AG08396 (cell line): ENCODE results near the gene KIAA0825.

ENCODE experiments used
- DNase-seq: peaks from one replicate; pipeline ENCODE4 v3.0.0; 2012; ENCODE audit warnings: low spot score, mixed read lengths

KIAA0825 gene

DNA sequence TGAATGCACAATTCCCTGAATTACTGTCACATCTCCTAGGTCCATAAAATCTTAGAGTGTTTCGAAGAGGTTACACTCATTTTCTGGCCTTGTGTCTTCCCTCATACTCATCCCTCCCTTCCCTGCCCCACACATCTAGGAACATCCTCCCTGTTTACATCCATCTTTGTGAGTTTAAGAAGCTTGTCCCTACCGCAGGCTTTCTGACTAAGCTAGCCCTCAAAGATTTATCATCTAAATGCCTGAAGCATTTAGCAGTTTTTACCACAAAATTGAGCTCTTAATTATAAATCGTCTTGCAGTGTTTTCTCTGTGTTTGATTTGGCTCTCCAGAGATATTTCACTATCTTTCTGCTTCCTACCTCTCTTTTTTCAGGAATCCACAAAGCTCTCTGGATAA lies 374.8 kb downstream of the KIAA0825 start:
- DNase-seq: no peak

DNA sequence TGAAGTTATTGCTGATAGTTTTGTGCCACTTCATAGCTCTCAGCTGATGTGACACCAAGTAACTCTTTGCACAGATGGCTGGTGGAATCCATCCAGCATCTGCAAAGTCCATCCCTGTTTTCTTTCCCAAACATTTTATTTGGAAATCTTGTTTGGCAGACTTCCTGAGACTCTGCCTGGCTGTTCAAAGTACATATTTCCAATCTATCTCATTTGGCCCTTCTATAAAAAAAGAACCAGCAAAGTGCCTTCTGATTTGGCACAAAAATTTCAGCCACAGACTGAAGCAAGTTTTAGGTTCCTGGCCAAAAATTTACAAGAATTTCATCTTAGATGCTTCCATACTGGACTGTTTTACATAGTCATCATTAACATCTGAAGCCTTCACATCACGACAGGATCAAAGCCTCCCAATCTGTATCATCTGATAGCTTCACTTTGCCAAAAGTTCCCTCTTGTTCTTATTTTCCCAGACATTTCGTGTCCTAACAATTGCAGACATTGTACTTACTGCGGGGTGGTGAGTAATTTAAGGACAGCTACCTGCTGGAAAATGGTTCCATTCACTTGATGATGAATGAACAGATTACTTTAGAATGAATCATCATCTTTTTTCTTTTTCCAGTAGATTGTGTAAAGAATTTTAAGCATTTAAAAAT lies 377.3 kb downstream of the KIAA0825 start:
- peak; percentile 10 for DNase-seq

DNA sequence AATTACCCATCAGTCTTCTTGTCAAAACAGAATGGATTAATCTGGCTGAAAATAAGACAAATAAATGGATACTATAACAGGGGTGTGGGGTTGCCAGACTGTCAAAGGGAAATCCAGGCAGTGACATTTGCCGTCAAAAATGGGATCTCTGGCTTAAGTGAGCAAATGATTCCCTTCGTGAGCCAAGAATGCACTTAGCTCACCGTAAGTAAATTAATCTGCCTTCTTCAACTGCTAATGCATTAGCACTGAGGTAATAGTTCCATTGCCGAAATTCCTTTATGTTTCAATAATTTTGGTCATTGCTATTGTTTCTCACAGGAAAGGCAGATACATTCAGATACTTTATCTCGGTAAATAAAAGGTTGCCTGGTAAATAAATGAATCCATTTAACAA lies 377.8 kb downstream of the KIAA0825 start:
- no peak for DNase-seq

DNA sequence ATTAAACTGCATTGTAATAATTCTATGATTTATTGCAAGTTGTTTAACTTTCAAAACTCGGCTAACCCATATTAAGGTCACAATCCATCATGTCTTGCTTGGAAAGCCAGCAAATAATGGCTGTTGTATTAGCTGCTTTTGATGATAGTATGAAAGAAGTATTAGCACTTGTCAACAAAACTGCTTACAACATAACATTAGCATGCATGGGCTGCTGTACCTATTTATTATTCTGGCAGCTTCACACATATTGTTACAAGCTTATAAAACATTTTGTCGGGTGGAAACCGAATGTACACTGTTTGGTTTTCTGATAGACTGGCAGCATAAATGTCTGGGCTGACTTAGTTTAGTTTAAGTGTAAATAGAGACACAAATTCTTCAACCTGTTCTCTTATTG lies 378.3 kb downstream of the KIAA0825 start:
- no peak for DNase-seq

DNA sequence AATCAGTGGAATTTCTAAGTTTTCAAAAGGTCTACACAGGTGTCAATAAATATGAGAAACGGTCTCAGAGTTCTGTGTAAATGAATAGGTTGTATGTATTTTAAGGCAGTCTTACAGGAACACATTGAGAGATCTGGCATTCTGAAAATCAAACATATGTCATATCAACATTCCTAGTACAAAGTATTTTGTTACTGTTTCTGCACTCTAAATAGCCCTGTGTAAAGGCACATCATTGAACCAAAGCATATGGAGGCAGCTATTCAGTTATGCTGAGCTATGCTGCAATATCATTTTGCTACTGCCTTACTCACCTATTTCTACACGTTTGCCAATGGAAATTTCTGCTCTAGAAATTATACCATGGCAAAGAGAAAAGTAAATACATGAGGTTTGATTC lies 379.1 kb downstream of the KIAA0825 start:
- no peak for DNase-seq

DNA sequence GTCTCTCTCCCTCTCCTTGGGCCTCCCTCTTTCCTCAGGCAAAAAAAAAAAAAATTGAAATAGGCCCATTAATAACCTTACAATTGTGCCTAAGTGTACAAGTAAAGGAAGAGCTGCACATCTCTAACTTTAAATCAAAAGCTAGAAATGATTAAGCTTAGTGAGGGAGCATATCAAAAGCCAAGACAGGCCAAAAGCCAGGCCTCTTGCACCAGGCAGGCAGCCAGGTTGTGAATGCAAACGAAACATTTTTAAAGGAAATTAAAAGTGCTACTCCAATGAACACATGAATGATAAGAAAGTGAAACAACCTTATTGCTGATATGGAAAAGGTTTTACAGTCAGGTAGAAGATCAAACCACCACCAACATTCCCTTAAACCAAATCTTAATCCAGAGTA lies 383.4 kb downstream of the KIAA0825 start:
- no peak for DNase-seq

DNA sequence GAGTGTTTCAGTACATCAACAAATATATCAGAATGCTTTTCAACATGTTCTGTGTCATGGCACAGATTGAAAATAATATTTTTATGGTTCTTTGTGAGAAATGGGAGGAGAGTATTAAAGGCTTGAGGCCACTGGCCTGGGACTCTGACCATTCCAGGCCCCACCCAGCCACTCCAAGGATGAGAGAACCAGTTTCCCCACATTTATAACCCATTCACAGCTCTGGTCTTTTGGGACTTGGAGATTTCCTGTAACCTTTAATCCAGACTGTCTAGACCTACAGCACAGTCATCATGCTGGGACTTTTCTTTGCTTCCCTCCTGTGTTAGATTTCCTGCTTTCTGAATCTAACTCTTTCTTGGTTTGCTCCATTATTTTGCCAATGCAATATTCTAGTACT lies 389.6 kb downstream of the KIAA0825 start:
- DNase-seq: no peak

DNA sequence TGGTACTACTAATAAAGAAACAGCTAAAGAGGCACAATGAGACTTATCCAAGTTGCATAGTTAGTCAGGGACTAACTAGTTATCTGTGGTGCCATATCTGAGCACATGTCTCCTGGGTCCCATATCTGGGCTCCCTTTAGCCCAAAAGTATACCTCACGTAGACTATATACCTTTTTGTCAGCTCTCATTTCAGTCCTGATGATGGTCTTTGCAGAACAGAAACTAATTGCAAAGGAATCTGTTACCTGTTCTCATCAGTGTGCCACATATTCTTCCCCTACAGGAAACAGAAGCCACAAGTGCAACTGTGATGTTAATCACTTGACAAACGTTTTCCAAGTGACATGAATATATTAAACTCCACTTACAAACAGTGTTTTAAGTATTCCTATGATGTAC lies 395.2 kb downstream of the KIAA0825 start:
- no peak for DNase-seq

DNA sequence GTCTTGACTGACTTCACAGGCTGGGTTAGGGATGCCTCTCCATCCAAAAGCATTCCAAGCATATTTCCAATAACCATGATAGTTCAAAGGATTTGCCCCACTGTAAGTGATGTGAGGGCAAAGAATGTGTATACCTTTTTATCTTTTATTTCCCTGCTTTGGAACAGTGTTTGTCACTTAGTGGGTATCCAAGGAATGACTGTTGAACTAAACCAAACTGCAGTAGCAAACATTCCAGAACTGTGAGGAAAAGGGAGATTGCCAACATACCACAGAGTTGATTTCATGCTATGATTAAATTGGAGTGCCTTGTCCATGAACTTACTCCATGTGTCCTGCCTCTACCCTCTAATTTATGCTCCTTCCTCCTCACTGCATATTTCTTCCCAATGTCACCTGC lies 400.0 kb downstream of the KIAA0825 start:
- peak; percentile 66 for DNase-seq

DNA sequence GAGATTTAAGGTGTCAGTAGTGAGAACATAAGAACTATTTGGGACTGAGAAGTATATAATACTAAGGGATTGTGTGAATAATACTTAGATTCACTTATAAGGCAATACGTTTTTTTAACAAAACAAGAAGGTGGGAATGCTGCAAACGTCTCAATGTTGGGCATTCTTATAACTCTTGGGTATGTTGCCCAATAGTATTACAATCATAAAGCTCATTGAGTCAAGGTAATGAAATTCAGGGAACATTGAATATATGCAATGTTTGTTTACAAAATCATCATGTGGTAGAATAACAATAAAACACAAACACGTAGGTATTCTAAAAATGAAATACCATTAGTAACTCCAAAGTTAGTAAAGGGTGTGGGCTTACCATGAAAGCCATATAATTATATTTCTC lies 400.7 kb downstream of the KIAA0825 start:
- no peak for DNase-seq

DNA sequence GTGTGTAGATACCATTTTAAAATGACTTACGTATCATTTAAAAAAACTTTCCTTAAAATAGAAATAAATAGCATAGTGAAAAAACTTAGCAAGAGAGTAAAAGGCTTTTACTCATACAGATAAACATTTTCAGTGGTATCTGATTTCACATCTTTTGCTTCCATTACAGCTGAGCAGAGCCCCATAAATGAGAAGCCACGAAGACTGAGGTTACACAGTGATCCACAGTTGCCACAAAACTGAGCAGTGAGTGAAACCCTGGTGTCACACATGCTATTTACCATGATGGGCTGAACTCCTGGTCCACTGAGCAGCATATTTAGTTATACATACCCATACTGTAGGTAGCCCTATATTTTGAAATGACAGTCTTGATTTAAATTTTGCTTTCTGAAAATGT lies 401.2 kb downstream of the KIAA0825 start:
- no peak for DNase-seq

DNA sequence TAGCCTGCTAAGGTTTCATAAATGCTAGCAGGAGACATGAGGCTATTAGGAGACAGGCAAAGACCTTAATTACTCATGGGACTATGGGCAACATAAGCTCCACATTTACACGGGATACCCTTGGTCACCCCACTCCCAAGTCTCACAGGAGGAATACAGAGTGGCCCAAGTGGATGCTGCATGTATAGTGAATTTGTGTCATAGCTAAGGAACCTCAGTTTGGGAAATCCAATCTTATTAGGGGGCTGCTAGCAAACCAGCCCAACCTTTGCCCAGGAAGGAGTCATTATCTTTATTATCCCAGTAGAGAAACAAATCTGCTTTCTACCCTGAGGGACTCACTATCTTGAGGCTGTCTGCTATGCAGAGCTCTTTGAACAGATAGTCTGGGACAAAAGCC lies 405.9 kb downstream of the KIAA0825 start:
- DNase-seq: no peak

DNA sequence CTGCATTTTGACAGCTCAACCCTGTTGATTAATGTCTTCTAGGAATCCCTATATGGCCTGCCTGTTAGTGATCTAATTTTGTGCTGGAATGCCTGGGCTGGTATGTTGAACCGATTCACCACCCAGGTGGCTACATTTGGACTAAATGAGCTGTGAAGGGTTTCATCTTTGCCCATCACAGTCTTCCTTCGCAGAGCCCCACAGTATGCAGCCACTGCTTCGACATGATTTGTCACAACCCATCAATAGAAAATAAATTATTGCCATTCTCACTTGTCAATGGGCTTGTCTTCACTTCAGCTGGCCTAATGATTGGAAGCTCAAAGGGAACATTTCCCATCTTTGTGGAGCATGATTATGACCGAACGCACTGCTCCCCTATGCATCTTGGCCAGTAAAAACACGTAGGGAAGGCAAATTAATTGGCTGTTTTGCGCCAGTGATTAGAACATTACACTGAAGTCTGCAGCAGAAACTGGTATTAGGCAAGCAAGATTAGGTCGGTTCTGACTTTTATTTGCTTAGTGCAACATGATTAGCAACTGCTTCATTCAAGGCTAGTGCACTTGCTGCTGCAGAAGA lies 408.5 kb downstream of the KIAA0825 start:
- DNase-seq: no peak

DNA sequence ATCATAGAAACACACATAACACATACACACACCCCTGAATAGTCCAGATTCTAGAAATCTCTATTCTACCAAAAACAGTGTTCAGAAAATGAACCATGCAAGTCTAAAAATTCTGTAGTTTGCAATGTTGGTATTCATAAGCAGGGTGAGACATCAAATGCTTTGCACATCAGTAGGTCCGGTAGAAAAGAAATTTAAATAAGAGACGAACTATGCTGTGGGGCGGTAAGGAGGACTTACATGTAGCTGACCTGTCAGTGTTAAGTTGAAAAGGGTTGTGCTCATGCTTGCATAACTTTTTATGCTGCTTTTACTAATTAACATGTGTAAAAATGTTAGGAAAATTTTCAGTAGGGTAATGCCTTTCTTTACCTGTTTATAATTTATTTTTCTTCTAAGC lies 409.1 kb downstream of the KIAA0825 start:
- DNase-seq: no peak

DNA sequence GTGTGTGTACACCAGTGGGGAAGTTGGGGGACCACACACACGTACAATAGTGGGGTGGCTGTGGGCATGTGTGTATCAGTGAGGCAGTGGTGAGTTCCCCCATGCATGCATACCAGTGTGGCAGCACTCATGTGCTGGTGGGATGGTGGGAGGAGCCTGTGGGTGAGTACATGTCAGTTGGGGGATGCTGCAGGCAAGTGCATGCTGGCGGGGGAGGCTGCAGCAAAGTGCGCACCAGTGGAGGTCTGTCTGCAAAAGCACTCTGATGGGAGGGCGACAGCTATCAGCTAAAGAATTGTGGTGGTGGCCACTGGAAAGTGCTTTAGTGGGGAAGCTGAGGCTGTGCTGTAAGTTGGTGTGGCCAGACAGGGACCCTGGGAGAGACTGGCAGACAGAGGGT lies 418.8 kb downstream of the KIAA0825 start:
- no peak for DNase-seq

DNA sequence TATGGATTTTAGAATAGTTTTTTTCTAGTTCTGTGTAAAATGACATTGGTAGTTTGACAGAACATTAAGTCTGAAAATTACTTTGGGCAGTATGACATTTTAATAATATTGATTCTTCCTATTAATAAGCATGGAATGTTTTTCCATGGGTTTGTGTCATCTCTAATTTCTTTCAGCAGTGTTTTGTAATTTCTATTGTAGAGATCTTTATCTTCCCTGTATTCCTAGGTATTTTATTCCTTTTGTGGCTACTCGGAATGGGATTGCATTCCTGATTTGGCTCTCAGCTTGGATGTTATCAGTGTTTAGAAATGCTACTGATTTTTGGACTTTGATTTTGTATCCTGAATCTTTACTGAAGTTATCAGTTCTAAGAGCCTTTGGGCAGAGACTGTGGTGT lies 420.4 kb downstream of the KIAA0825 start:
- DNase-seq: no peak

DNA sequence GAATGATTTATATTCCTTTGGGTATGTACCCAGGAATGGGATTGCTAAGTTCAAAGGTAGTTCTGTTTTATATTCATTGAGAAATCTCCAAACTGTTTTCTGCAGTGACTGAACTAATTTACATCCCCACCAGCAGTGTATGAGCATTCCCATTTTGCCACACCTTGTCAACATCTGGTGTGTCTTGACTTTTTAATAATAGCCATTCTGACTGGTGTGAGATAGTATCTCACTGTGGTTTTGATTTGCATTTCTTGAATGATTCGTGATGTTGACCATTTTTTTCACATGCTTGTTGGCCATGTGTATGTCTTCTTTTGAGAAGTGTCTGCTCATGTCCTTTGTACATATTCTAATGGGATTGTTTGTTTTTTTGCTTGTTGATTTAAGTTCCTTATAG lies 421.5 kb downstream of the KIAA0825 start:
- no peak for DNase-seq

DNA sequence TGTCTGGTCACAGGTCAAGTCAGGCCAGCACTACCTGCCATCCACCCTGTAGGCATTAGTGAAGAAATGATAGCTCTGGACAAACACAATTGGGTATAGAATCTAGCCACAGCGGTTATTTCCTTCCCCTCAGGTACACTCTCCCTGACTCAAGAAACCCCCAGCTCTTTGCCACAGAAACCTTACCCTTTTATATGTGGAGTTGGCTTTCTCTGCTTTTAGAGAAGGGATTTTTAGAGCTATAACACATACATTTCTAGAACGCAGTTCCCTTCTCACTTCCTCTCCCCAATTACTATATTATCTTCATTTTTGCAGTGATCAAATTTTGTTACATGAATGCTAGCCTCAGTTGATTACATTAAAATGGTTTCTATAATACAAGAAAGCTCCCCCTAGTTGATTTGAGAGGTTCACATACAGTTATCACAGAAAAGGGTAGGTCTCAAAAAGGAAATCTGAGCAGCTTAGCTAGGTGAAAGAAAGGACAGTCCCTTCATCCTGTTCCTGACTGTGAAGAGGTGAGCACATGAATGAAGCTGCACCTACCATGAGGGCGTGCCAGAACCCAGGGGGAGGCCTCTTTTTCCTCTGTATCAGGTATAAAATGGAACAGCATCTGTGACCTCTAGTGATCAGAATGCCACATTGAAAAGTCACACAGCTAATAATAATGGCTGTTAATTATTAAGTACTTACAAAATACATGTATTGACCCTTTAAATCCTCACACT lies 425.6 kb downstream of the KIAA0825 start:
- DNase-seq: no peak

DNA sequence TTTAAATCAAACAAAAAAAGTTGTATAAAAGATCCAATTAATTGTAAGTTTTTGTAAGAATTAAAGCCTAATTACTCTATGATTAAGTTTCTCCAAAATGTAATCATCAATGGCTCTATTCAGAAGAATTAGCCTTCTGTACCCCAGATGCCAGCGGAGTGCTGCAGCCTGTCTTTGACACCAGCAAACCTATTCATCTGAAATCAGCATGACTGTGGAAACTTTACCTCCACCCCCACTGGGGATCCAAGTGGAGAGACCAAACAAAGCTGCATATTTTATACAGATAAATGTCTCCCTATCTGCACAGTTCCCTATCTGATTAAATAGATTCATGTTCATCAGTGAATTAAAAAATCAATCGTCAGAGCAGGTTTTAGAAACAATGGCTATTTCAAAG lies 426.8 kb downstream of the KIAA0825 start:
- DNase-seq: no peak

DNA sequence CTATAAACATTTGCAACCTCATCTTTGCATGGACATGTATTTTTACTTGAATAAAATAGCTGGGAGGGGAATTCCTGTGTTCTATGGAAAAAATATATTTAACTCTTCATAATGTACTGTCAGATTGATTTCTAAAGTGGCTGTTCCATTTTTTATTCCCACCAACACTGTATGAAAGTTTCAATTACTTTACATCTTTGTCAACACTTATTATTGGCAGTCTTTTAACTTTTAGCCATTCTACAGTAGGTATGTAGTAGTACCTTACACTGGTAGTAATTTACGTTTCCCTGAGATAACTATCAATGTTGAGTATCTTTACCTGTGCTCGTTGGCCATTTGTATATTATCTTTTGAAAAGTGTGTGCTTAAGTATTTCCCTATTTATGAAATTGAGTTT lies 429.7 kb downstream of the KIAA0825 start:
- DNase-seq: no peak

DNA sequence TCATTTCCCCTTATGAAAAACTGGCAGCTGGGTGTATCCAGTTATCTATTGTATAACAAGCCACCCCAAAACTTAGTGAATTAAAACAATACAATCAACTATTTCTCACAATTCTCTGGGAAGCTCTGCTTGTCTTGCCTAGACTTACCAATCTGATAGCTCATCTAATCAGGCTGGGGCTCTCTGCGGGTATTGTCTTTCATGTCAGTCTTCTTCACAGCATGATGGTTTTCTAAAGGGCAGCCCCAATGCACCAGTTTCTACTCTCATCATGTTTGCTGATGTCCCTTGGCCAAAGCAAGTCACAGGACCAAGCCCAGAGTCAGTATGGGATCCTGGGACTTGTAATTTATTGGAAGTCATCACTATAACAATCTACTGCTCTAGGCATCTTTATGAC lies 433.5 kb downstream of the KIAA0825 start:
- no peak for DNase-seq

DNA sequence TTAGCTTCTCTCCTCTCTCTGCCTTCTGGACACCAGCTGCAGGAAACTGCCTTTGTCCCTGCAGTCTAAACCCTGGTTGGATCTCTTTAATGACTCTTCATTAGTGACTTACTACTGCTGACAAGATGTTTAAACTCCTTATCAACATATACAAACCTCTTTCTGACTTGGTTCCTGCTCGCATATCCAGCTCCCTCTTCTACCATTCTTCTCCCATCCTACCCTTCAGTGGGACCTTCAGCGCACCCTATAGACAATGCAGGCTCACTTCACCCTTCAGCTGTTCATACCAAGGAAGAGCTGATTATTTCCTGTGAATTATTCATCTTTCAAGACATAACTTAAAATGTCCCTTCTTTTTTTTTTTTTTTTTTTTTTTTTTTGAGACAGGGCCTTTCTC lies 436.5 kb downstream of the KIAA0825 start:
- DNase-seq: no peak

DNA sequence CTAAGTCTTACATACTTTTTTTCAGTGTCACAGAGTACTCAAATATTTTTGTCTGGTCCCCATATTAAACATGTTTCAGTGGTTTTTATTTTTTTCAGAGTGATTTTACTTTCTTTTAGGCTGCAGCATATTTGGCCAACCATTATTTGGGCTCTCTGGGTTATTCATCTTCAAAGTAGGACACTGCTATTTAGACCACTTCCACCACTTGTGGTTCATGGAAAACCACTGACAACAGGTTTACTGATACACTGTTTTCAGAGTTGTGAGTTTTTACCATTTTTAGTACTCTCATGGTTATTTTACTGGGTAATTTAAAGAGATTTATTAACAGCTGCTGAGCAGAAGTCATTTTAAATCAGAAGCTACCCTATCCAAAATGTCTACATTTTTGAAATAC lies 437.6 kb downstream of the KIAA0825 start:
- DNase-seq: no peak

DNA sequence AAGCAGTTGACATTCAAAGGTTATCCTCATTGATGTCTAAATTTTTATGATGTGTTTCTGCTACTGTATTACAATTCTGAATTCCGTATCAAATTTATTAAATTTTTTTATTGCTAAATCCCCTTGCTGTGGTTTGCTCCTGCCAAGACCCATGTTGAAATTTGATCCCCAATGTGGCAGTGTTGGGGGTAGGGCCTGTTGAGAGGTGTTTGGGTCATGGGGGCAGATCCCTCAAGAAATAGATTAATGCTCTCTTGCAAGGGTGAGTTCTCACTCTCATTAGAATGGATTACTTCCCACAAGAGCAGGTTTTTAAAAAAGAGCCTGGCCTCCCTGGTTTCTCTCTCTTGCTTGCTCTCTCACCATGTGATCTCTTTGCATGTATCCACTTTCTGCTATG lies 442.5 kb downstream of the KIAA0825 start:
- no peak for DNase-seq
